Upper lobe of left lung (tissue), 4 donors: ENCODE results near the gene IKZF2.

ENCODE experiments used
- EP300 ChIP-seq, 4 donors: sonication (generic); formaldehyde crosslinking; IDR thresholded peaks; one replicate each; pipeline ENCODE4 v1.5.1; 2017; ENCODE audit warnings: antibody characterized with exemption in 4 of 4, control low read depth in 2 of 4
- POLR2A ChIP-seq, 4 donors: fragments of 450-650 bp; IDR thresholded peaks; one replicate each; pipeline ENCODE4 v1.5.1; 2016 to 2017; ENCODE audit warnings: antibody characterized with exemption in 4 of 4, mild to moderate bottlenecking in 2 of 4
- POLR2AphosphoS5 ChIP-seq, 2 donors: sonication (generic); formaldehyde crosslinking; IDR thresholded peaks; one replicate each; pipeline ENCODE4 v1.5.1; 2017; ENCODE audit warnings: antibody characterized with exemption in 2 of 2
- TF ChIP-seq, protein P1 (sequence below), 6 experiments: fragments of 450-650 bp in 4 of 6; fragments of 200-600 bp in 2 of 6; sonication (generic) in 2 of 6; IDR thresholded peaks; one replicate each; pipeline ENCODE4 v1.5.1; 2016 to 2019; ENCODE audit warnings: antibody characterized with exemption in 6 of 6

- TF ChIP-seq, protein P1, sequence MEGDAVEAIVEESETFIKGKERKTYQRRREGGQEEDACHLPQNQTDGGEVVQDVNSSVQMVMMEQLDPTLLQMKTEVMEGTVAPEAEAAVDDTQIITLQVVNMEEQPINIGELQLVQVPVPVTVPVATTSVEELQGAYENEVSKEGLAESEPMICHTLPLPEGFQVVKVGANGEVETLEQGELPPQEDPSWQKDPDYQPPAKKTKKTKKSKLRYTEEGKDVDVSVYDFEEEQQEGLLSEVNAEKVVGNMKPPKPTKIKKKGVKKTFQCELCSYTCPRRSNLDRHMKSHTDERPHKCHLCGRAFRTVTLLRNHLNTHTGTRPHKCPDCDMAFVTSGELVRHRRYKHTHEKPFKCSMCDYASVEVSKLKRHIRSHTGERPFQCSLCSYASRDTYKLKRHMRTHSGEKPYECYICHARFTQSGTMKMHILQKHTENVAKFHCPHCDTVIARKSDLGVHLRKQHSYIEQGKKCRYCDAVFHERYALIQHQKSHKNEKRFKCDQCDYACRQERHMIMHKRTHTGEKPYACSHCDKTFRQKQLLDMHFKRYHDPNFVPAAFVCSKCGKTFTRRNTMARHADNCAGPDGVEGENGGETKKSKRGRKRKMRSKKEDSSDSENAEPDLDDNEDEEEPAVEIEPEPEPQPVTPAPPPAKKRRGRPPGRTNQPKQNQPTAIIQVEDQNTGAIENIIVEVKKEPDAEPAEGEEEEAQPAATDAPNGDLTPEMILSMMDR (IDR thresholded peaks at IDR 0.05): no peak
- TF ChIP-seq POLR2AphosphoS5 (IDR thresholded peaks at IDR 0.05): no peak
- TF ChIP-seq POLR2A (IDR thresholded peaks at IDR 0.05): no peak
- no peak for TF ChIP-seq EP300 (IDR thresholded peaks at IDR 0.05)
These were observed 134.0 kb downstream of the IKZF2 start for GRCh38 chr2:213017404-213017803.
